Globus pallidus (tissue), 1 donor: ENCODE data around the gene ANGPTL2.

Experiments used
- DNase-seq: peaks from one replicate; pipeline ENCODE4 v3.0.0-alpha.2; 2015; ENCODE audit warnings: low spot score

ANGPTL2 gene

GRCh38 chr9:127075624-127076372 is 46.6 kb downstream of the ANGPTL2 start:
- DNase-seq, result peak; percentile 43

- peak; percentile 93 for DNase-seq
Observed at GRCh38 chr9:127074561-127075548, 47.6 kb downstream of the ANGPTL2 start.

GRCh38 chr9:127067603-127068220 is 54.7 kb downstream of the ANGPTL2 start:
- DNase-seq, result no peak

- DNase-seq, result no peak
Observed at GRCh38 chr9:127066851-127067136, 55.6 kb downstream of the ANGPTL2 start.

GRCh38 chr9:127066060-127066850 is 56.2 kb downstream of the ANGPTL2 start:
- DNase-seq, result no peak

- DNase-seq, result no peak
Observed at GRCh38 chr9:127065592-127065991, 56.8 kb downstream of the ANGPTL2 start.

- DNase-seq, result no peak
Observed at GRCh38 chr9:127064335-127064734, 58.1 kb downstream of the ANGPTL2 start.

GRCh38 chr9:127061411-127061810 is 61.0 kb downstream of the ANGPTL2 start:
- DNase-seq, result no peak

- DNase-seq, result peak; percentile 41
Observed at GRCh38 chr9:127059765-127060361, 62.6 kb downstream of the ANGPTL2 start.

- no peak for DNase-seq
Observed at GRCh38 chr9:127059030-127059429, 63.4 kb downstream of the ANGPTL2 start.

- no peak for DNase-seq
Observed at GRCh38 chr9:127058645-127059021, 63.8 kb downstream of the ANGPTL2 start.

GRCh38 chr9:127058011-127058644 is 64.3 kb downstream of the ANGPTL2 start:
- DNase-seq, result peak; percentile 87

GRCh38 chr9:127056446-127056845 is 66.0 kb downstream of the ANGPTL2 start:
- DNase-seq, result no peak

- DNase-seq, result no peak
Observed at GRCh38 chr9:127055745-127056402, 66.6 kb downstream of the ANGPTL2 start.

- DNase-seq, result peak; percentile 31
Observed at GRCh38 chr9:127053960-127054359, 68.5 kb downstream of the ANGPTL2 start.

GRCh38 chr9:127053057-127053821 is 69.2 kb downstream of the ANGPTL2 start:
- DNase-seq, result no peak

- no peak for DNase-seq
Observed at GRCh38 chr9:127051881-127052595, 70.4 kb downstream of the ANGPTL2 start.

- no peak for DNase-seq
Observed at GRCh38 chr9:127050591-127051001, 71.8 kb downstream of the ANGPTL2 start.

- DNase-seq, result no peak
Observed at GRCh38 chr9:127050152-127050551, 72.3 kb downstream of the ANGPTL2 start.
